Tongue (tissue), 2 donors: ENCODE data around the gene SMARCA2. TPM values are rescaled to one million over a fixed set of nuclear protein-coding genes. Genes with fewer than 3 reads are reported as not detected.

Experiments
- DNase-seq: peaks from one replicate; pipeline ENCODE4 v3.0.0-alpha.2; 2015
- total RNA-seq: library from RNA; depleted of rRNA; stranded (reverse); fragments of >200 nt; gene quantifications from one replicate; pipeline ENCODE4 v1.2.3, GENCODE V29; 2014

SMARCA2 gene
- total RNA-seq, 1 donor from 2014 or later, result 176 TPM

DNA sequence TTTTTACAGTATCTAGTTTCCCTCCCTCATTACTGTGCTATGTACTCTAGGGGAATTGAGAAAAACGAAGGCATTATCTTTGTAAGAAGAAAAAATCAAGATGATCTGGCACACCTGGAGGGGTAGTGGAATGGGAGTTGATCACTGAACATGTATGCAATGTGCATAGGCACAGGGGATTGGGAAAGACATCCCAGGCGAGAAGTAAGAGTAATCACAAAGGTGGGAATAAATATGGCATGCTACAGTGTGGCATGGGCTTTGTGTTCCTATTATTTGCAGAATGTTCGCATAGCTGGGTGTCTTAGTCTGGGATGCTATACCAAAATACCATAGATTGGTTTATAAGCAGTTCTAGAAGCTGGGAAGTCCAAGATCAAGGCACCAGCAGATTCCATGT is 130.6 kb downstream of the SMARCA2 start:
- no peak for DNase-seq

GRCh38 chr9:2146700-2147099 is 131.6 kb downstream of the SMARCA2 start:
- DNase-seq, result peak; percentile 19

- no peak for DNase-seq
Observed at GRCh38 chr9:2150338-2150737, 135.2 kb downstream of the SMARCA2 start.

DNA sequence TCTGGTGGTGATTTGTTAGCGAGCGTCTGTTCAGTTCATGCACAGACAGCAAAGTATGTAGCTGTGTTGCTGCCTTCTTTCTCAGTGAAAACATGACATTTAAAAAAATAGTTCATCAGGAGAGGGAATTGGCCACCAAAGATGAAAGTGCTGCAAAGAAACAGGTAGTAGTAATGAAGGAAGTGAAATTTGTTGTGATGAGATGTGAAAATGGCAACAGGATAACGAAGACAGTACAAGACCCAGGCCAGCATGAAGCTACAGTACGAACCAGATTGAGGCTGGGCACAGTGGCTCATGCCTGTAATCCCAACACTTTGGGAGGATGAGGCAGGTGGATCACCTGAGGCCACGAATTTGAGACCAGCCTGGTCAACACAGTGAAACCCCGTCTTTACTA is 136.0 kb downstream of the SMARCA2 start:
- DNase-seq, result no peak

DNA sequence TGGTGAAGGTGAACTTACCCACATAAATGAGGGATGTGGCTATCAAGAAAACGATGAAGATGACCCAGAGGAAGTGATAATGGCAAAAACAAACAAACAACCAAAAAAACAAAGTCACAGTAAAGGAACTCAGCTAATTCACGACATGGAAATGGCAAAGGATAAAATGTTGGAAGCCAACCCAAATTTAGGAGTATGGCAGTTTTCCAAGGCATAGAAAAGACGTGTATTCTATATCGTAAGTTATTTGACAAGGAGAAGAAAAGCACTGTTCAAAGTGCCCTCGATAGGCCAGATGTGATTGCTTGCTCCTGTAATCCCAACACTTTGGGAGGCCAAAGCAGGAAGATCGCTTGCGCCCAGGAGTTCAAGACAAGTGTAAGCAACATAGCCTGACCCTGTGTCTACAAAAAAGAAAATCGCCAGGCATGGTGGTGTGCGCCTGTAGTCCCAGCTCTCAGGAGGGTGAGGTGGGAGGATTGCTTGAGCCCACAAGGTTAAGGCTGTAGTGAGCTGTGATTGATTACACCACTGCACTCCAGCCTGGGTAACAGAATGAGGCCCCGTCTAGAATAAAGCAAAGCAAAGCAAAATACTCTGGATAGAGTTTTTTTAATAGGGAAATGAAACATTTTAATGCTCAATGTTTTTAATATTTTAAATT is 138.0 kb downstream of the SMARCA2 start:
- no peak for DNase-seq

DNA sequence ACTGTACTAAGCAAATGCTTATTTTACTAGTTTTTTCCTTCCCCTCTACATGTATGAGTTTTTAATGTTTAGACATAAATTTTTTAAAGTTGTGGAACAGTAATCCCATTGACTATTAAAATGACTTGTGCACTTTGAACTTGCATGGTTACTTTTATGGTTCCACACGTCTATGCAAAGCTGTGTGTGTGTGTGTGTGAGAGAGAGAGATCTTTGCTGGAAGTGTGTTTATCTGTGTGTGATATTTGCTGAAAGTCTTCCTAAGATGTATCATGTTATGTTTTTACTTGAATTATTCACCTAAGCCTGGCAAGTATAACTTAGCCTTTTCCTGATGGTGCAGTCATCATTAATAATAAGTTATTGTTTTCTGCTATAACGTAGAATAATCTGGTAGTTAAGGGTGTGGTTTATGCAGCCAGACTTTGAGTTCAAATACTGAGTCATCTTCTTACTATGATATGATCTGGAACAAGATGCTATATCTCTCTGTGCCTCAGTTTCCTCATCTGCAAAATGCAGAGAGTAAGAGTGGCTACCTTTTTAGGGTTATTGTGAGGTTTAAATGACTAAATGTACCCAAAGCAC is 138.6 kb downstream of the SMARCA2 start:
- DNase-seq, result no peak

DNA sequence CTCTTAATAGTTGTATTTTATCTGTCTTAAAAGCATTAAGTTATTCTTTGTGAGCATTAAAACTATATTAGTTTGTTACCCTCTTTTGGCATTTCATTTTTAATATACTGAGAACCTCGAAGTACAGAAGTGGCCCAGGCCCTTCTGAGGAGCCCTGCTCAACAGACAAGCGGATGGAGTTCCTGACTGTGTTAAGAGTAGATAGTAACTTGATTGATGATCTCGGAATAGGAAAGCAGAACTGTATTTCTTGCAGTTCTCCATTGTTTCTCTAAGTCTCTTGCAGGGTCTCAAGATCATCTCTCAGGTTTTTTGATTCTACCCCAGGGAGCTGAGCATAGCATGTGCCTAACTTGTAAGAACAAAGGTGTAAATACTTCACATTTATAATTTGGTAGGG is 139.6 kb downstream of the SMARCA2 start:
- DNase-seq, result no peak

DNA sequence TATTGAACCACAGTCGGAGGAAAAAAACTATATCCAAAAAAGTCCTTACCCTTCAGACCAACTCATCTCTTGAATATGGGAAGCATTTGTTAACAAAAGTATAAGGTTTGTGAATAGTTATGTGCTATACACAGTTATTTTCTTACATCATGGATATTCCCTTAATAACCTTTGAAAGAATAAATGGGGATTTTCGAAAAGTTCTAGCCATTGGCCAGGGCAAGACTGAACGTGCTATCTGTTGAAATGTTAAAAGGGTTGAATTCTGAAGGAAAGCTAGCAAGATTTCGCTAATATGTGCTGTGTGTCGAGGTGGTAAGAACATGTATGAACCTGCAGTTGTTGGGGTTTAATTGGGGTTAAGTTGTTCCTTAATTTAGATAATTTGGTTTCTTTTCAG is 140.8 kb downstream of the SMARCA2 start:
- DNase-seq, result no peak

DNA sequence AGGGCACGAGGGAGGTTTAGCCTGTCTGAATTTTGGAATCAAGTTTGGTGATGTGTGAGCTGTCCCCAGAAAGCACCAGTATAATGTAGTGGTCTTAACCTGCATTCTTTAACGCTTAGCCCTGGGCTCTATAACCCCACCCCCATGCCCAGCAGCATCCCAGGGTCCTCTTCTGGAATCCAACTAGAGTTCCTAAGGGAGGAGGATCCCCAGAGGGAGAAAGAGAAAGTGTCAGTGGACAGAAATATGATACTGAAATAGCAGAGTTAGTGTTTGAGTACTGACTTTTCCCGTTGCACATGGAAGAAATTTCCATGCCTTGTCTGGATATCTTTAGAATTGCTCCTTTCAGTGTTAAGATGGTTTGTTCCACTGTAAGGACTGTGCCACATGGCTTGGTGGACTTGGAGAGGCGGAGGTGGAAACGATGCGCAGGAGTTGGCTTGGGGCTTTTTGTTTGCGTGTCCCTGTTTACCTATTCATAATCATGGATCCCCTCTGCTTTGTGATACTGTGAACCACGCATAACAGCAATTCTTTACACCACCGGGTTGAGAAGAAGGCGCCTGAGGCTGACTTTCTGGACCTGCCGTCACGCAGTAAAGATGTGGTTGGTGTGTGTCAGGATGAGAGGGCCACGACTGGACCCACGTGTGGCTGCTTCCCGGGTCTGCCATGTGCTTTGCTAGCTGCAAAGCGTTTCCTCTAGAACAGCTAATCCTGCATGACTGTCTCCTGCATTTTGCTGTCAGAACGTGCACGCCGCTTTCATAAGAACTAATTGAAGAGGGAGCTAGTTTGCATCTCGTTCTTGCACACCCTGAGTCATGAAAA is 142.3 kb downstream of the SMARCA2 start:
- DNase-seq, result peak; percentile 71

- peak; percentile 83 for DNase-seq
Observed at GRCh38 chr9:2158111-2158610, 143.0 kb downstream of the SMARCA2 start.

DNA sequence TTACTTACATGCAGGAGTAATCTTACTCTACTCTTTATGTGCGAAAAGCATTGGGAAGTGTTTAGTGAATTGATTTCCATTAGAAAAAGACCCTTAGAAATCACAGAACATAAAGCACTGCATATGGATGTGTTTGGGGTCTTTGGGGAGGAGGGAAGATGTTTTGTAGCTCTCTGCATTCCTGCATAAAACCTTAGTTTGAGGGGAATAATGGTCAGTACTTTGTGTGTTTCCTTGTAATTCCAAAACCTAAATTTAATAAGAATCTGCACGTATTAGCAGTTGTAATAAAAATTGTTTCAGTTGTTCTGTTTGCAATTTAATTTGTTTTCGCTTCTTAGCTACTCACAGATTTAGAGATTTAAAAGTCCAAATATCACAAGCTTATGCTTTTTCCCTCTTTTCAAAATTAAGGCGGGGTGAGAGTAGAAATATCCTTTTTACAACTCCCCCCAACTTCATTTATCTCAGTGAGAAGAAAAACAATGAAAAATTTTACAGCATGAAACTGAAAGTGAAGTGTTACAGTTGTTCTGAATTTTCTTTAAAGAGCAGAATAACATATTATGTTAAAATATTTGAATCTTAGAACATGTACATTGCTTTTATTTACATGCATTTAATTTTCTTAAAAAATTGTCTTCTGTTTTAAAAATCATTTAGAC is 143.8 kb downstream of the SMARCA2 start:
- no peak for DNase-seq

GRCh38 chr9:2159521-2160454 is 144.6 kb downstream of the SMARCA2 start:
- DNase-seq, result peak; percentile 32

DNA sequence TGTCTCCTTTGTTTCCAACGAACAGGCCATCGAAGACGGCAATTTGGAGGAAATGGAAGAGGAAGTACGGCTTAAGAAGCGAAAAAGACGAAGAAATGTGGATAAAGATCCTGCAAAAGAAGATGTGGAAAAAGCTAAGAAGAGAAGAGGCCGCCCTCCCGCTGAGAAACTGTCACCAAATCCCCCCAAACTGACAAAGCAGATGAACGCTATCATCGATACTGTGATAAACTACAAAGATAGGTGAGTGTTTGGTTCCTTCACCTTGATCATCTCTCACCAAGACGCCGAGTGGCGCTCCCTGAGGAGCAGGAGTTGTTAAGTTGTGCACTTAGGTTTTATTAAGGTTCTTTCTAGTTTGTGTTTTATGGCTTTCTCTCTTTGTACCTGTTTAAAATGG is 146.5 kb downstream of the SMARCA2 start:
- no peak for DNase-seq

- no peak for DNase-seq
Observed at GRCh38 chr9:2163231-2163885, 148.2 kb downstream of the SMARCA2 start.

DNA sequence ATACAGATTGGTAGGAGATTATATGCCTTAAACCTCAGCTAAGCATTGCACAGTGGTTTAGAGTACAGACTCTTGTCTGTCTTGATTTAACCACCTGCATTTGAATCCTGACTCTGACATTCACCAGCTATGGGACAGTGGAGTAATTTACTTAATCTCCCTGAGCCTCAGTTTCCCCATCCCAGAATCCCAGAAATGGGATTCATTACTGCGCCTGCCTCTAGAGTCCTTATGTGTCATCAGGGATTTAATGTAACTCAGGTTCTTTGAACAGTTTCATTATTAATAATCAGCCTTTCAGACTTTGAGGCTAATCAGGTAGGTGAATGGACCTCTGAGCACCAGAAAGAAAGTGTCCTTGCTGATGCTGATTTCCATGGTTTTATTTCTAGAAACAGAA is 149.1 kb downstream of the SMARCA2 start:
- no peak for DNase-seq

- no peak for DNase-seq
Observed at GRCh38 chr9:2166203-2166602, 151.1 kb downstream of the SMARCA2 start.

- DNase-seq, result no peak
Observed at GRCh38 chr9:2169035-2169434, 153.9 kb downstream of the SMARCA2 start.

DNA sequence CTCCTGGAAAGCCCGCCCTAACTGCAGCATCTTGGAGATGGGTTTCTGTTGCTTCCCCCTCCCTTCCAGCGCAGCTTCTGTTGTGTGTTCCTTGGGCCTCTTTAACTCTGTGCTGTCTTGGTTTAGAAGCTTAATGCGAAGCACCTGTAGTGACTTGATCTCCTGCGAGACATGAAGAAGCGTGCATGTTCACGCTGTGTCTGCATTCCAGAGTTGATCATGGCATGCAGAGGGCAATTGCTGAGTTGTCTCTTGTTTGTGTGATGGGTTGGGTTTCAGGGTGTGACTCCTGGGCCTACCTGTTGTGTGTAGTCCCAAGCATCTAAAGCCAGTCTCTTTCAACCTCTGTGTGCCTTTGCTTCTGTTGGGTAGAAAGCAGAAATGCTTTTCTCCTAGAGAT is 155.6 kb downstream of the SMARCA2 start:
- DNase-seq, result peak; percentile 63

GRCh38 chr9:2173170-2173569 is 158.0 kb downstream of the SMARCA2 start:
- DNase-seq, result no peak

- no peak for DNase-seq
Observed at GRCh38 chr9:2173861-2174260, 158.7 kb downstream of the SMARCA2 start.

GRCh38 chr9:2174306-2174705 is 159.2 kb downstream of the SMARCA2 start:
- DNase-seq, result no peak
